HG03457 (cell line): ENCODE measurements around the gene MTLN.
"Not testable (repeated sequence)": the region's sequence is repeated elsewhere in the genome, so short reads cannot be mapped to it uniquely, and the experiment has no call there.

Experiments
- ATAC-seq: cut with Tn5 transposase; IDR thresholded peaks from one replicate; pipeline ENCODE4 v1.9.1; 2021; ENCODE audit warnings: moderate number of reproducible peaks; ENCODE audit not compliant: unreplicated experiment

Gene MTLN

GRCh38 chr2:110211938-110212858, at the start of gene MTLN:
MTLN (minus strand) TSS chr2:110212547; CDS start chr2:110212525, 22 bp downstream.
- ATAC-seq, result peak; percentile 71

DNA sequence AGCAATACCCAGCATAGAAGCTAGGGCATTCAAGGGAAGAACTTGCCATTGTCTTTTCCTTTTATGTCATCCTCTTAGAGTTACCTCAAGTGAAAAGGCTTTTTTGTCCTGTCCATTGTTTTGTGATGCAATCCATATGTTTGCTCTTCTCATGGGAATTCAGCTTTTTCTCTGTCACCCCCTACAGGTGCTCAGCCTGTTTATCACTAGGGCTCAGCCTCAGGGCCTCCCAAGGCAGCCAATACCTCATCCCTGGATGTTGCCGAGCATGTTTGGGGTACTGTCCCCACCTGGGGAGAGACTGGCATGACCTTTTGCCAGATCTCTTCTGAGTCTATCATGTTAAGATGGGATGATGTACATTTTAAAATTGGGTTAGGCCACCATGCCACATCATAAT, 49.6 kb upstream of the MTLN start:
- ATAC-seq, result not testable (repeated sequence)

DNA sequence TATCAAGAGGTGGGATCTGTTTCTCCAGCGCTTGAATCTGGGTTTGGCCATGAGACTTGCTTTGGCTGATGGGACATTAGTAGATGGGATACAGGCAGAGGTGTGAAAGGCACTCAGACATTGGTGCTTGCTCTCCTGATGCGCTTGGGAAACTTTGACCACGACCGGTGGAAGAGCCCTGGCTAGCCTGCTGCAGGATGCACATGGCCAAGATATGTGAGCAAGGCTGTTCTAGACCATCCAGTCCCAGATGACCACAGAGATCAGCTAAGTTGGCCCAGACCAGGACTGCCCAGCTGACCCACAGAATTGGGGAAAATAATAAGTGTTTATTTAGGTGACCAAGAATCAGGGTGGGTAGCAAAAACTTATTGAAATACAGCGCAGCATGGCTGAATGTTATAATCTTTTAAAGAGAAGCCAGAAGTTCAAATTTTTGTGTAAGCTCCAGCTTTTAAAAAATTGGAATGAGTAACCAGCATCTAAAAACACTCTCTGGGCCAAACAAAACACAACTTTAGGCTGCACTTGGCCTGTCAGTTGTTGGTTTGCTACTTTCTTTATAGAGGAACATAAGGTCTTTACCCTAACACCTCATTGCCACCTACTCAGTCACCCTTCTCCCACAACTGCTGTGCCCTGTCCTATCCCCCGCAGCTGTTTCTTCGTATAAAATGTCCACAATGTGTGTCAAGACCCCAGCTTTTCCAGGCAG, 35.9 kb upstream of the MTLN start:
- ATAC-seq, result not testable (repeated sequence)

DNA sequence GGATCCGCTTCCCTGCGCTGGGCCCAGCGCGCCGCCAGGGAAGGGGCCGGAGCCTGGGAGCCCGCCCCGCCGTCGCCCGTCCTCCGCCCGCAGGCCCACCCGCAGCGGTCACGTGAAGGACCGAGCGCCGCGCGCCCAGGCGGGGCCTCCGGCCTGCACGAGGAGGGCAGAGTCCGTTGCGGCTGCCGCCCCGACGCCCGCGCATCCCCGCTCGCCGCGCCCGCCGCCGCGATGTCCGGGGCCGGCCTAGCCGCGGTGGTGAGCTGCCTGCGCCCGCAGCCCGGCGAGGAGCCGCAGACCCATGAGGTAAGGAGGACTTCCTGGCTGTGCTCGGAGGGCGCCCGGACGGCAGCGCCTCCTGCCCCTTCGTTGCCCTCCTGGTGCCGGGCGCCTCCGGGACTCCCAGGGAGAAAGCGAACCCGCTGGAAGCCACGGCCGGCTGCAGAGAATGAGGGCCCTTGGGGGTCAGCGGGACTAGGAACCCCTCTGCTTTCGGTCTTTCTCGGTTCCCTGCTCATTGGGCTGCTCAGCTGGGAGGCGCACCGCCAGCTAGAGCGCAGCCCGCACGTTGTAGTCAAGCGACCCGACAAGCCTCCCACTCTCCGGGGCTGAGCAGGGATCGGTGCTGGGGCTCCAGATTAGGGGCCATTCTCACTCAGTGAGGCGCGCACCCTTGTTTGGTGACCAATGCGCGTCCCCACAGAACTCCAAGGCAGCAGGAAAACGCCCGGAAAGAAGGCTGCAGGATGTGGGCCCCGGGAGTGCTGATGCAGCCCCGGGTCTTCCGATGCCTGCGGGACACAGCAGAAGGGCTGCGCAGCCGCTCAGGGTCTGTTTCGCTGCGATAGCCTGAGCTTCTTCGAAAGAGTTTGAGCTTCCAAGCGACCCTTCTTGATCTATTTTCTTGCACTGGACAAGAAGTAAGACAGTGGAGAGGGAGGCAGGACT, 33.4 kb upstream of the MTLN start:
- ATAC-seq, result not testable (repeated sequence)

DNA sequence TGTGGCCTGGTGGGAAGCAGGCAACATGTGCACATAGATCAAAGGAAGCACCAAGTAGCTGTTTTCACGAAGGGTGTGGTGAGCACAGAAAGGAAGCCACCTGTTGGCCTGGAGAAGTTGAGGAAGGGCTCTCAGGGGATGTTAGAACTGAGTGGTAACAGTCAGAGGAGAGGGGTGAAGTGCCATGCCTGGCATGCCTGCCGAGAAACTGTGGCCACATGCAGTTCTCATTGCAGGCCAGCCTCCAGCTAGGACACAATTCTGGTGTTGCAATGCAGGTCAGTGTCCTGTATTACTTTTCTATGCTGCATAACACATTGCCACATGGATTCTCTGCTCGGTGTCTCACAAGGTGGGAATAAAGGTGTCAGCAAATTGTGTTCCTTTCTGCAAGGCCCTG, 30.9 kb upstream of the MTLN start:
- not testable (repeated sequence) for ATAC-seq

DNA sequence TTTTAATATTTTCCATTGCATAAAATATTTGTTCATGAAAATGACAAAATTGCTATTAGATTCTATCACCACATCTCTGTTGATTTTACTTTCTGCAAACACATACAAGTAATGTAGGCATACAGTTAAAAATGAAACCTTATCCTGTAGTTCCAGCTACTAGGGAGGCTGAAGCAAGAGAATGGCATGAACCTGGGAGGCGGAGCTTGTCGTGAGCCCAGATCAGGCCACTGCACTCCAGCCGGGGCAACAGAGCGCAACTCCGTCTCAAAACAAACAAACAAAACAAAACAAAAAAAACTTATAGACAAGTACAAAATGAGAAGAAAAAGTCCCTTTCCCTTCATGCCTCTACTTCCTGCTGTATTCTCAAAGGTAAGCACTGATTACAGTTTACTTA, 22.2 kb upstream of the MTLN start:
- not testable (repeated sequence) for ATAC-seq

DNA sequence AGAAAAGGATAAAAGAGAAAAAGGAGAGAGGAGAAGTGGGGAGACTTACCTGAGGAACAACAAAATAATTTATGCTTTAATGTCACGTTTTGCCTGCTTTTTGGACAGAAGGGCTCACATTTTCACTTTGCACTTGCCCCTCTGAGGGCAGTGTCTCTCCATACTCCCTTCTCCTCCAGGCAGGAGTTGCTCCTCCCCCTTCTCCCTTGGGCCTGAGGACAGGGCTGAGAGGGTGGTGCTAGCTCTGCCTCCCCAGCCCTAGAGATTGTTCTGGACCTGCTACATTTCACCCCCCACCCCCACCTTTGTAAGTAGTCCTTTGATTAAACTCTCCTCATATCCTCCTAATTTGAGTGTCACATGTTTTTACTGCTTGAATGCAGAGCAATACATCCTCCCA, 17.5 kb upstream of the MTLN start:
- ATAC-seq, result not testable (repeated sequence)

GRCh38 chr2:110222626-110223025, 10.3 kb upstream of the MTLN start:
- ATAC-seq, result not testable (repeated sequence)

DNA sequence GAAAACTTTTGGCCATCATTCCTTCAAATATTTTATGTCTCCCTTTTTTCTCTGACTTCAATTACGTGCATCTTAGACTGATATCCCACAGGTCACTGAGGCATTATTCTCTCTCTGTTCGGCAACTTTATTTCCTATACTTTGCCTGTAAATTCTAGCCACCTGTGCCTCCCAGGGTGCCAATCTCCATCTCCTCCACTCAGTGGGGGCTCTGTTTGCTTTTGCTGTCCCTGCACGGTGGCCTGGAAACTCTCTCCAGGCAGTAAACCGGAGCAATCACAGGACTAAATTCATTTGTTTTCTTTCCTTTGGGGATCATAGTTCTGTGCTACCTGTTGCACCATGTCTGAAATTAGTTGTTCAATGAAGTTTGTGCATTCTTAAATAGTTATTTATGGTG, 9.6 kb upstream of the MTLN start:
- no peak for ATAC-seq

DNA sequence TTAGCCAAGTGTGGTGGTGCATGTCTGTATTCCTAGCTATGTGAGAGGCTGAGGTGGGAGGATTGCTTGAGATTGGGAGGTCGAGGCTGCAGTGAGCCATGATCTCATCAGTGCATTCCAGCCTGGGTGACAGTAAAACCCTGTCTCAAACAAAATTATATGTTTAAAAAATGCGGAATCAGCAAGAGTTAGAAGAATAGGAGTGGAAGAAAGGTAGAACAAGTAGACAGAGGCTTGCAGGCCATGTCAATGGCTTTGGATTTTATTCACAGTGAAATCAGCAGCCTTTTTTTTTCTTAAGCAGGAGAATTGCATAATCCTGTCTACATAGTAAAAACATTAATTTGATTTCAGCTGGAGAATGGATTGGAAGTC, 7.8 kb upstream of the MTLN start:
- no peak for ATAC-seq

- no peak for ATAC-seq
Observed at GRCh38 chr2:110219496-110220189, 7.3 kb upstream of the MTLN start.

DNA sequence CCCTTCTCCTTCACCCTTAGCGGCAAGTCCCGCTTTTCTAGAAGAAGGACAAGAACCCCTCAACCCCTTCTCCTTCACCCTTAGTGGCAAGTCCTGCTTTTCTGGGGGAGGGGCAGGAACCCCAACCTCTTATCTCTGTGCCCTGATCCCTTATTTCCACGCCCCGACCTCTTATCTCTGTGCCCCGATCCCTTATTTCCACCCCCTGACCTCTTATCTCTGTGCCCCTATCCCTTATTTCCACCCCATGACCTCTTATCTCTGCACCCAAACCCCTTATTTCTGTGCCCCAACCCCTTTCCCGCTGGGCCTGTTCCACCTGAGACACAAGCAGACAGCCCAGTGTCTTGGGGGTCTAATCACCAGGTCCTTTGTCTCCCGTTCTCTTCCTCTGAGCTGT, 6.5 kb upstream of the MTLN start:
- ATAC-seq, result not testable (repeated sequence)

DNA sequence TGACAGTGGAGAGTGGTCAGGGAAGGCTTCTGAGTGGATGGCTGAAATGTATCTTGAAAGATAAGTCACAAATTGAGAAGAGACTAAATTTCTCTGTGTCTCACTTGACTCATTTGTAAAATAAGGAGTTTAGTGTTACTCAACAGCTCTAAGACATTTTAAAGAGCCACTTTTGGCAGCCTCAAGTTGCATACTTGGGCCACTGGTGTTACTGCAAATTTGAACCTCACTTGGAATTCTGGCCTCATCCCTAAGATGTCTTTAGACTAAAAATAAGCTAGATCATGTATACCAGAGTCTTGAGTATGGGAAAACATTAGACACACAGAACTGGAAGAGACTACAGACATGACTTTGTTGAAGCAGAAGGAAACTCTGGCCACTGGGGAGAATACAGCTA, 4.5 kb upstream of the MTLN start:
- no peak for ATAC-seq

DNA sequence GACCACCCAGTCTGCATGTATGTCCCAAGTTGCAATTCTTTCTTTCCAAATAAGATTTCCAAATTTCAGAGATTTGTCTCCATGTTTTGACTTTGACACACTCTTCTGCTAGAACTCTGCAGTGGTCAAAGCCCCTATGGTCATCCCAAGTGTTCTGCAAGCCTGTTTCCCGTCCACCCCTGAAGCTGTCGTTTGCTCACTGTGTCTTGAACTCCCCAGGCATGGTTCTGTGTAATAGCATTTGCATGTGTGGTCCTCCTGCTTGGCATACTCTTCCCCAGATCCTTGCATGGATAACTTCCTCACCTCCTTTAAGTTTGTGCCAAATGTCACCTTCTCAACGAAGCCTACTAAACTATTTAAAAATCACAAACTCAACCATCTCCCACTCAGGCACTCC, 3.9 kb upstream of the MTLN start:
- no peak for ATAC-seq

- ATAC-seq, result no peak
Observed at GRCh38 chr2:110215566-110216158, 3.3 kb upstream of the MTLN start.

- no peak for ATAC-seq
Observed at GRCh38 chr2:110215091-110215490, 2.7 kb upstream of the MTLN start.

DNA sequence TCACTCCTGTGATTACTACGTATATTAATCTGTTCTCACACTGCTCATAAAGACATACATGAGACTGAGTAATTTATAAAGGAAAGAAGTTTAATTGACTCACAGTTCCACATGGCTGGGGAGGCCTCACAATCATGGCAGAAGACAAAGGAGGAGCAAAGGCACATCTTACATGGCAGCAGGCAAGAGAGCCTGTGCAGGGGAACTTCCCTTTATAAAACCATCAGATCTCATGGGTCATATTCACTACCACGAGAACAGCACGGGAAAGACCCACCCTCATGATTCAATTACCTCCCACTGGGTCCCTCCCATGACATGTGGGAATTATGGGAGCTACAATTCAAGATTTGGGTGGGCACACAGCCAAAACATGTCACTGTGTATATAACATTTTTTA, 1.2 kb upstream of the MTLN start:
- ATAC-seq, result not testable (repeated sequence)

DNA sequence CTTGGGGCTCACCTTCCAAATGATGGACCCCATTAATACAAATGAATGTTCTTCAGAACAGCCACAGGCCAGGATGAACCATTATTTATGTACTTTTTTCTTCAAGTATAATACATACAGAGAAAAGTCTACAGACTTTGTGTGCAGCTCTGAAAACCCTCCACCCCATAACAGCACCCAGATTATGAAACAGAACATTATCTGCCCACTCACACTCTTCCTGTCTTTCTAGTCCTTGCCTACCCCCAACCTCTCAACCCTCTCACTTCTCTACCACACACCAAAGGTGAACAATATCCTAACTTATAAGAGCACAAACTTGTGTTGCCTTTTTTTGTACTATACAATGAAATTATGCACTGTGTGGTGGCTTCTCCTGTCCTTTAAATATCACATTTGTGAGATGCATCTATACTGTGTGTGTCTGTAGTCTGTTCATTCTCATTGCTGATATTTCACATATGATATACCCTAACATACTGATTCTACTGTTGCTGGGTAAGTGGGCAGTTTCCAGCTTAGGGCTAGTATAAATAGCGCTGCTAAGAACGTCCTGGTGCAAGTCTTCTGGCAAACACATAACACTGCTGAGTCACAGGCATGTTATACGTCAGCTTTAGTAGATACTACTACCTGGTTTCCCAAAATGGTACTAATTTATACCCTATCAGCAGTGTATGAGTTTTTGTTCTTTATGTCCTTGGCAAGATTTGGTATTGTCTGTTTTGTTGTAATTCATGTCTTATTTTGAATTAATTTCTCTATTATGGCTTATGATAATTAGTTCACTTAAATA, 6.5 kb downstream of the MTLN start:
- ATAC-seq, result no peak
